HepG2 (cell line): ENCODE results near the gene TGM3. TPM values are rescaled to one million over a fixed set of nuclear protein-coding genes. Genes with fewer than 3 reads are reported as not detected.

Experiments
- ATAC-seq: fragments of 200-7000 bp; cut with Tn5 transposase; 3 replicates; pipeline ENCODE4 v1.9.1; 2020; ENCODE audit warnings: mild to moderate bottlenecking, moderate library complexity
- BruUV-seq: library from RNA; stranded (reverse); fragments of 400-500 nt; replicated peaks from 2 replicates; lab custom pipeline; 2021; lab: Mats Ljungman, UMichigan
- CTCF ChIA-PET: fragments of 300-600 bp; formaldehyde crosslinking; extraction: SDS; loops from one replicate; lab custom pipeline; 2021; ENCODE audit warnings: low total read pairs, inconsistent platforms, low intra/inter-chr PET ratio; lab: Yijun Ruan, JAX
- POLR2A ChIA-PET: fragments of 350-600 bp; sonication (Branson Sonifier 250); formaldehyde crosslinking; loops from one replicate; lab custom pipeline; 2020; ENCODE audit warnings: antibody characterized with exemption, inconsistent platforms; lab: Yijun Ruan, JAX
- DNase-seq: peaks from one replicate; pipeline ENCODE4 v3.0.0-alpha.2; 2015; ENCODE audit warnings: low spot score
- FAIRE-seq: peaks from 3 replicates; lab custom pipeline; 2011; peaks lifted over from hg19 to GRCh38; lab: Jason Lieb, UNC
- H2AFZ ChIP-seq: one replicate; pipeline ENCODE4 v1.6.1; 2011; ENCODE audit warnings: low read length, inconsistent platforms
- H3K27ac ChIP-seq: fragments of 300-600 bp; 3 replicates; pipeline ENCODE4 v1.8.0; 2011; ENCODE audit warnings: mixed run types, mild to moderate bottlenecking, mixed read lengths, low read length, inconsistent platforms; ENCODE audit not compliant: insufficient read depth; ENCODE audit errors: extremely low read length
- H3K27me3 ChIP-seq, 2 experiments: fragments of 200-600 bp in 1 of 2; 2 replicates in 1 of 2; 3 replicates in 1 of 2; pipeline versions ENCODE4 v1.6.0 to v1.8.0; 2011; ENCODE audit warnings: low read length in 2 of 2, mild to moderate bottlenecking in 2 of 2, moderate library complexity in 2 of 2, inconsistent platforms in 1 of 2; ENCODE audit not compliant: insufficient read depth in 2 of 2, control insufficient read depth in 1 of 2
- H3K36me3 ChIP-seq, 2 experiments: fragments of 200-600 bp in 1 of 2; replicated peaks in 1 of 2; 2 replicates in 1 of 2; 3 replicates in 1 of 2; pipeline versions ENCODE4 v1.5.1 to v1.8.0; 2011; ENCODE audit warnings: low read length in 2 of 2, inconsistent platforms in 1 of 2; ENCODE audit not compliant: insufficient read depth in 2 of 2, control insufficient read depth in 1 of 2
- H3K4me1 ChIP-seq: 2 replicates; pipeline ENCODE4 v1.5.1; 2012; ENCODE audit warnings: low read length, inconsistent platforms; ENCODE audit not compliant: insufficient read depth
- H3K4me2 ChIP-seq: 2 replicates; pipeline ENCODE4 v1.6.0; 2011; ENCODE audit warnings: low read depth, low read length, inconsistent platforms
- H3K4me3 ChIP-seq, 3 experiments: fragments of 200-600 bp in 1 of 3; sonication (generic), shearing (Covaris generic) in 1 of 3; replicated peaks in 1 of 3; 2 replicates each; pipeline ENCODE4 v1.5.1; 2011 to 2016; ENCODE audit warnings: low read length in 3 of 3, inconsistent platforms in 2 of 3, low read depth in 2 of 3, mild to moderate bottlenecking in 2 of 3, control low read depth in 1 of 3, mixed read lengths in 1 of 3; ENCODE audit not compliant: insufficient read depth in 1 of 3
- H3K79me2 ChIP-seq: one replicate; pipeline ENCODE4 v1.6.1; 2011; ENCODE audit warnings: low read length, inconsistent platforms; ENCODE audit not compliant: insufficient read depth
- H3K9ac ChIP-seq: 2 replicates; pipeline ENCODE4 v1.6.0; 2011; ENCODE audit warnings: mild to moderate bottlenecking, low read depth, low read length, inconsistent platforms; ENCODE audit not compliant: insufficient read depth
- H3K9me3 ChIP-seq: 2 replicates; pipeline ENCODE4 v1.5.1; 2012; ENCODE audit warnings: mild to moderate bottlenecking, low read length
- H4K20me1 ChIP-seq: 2 replicates; pipeline ENCODE4 v1.6.0; 2011; ENCODE audit warnings: inconsistent platforms, mild to moderate bottlenecking, low read length, moderate library complexity; ENCODE audit not compliant: insufficient read depth
- ARID2 ChIP-seq: sonication (generic); formaldehyde crosslinking; IDR thresholded peaks from 2 replicates; pipeline ENCODE4 v1.8.1; 2022; ENCODE audit warnings: mild to moderate bottlenecking, missing genetic modification reagents, borderline replicate concordance
- PAWR ChIP-seq: sonication (generic); formaldehyde crosslinking; IDR thresholded peaks from 2 replicates; pipeline ENCODE4 v1.4.0; 2020; ENCODE audit warnings: missing genetic modification reagents, mild to moderate bottlenecking, borderline replicate concordance
- PBX3 ChIP-seq: sonication (generic); formaldehyde crosslinking; IDR thresholded peaks from 2 replicates; pipeline ENCODE4 v1.8.1; 2023; ENCODE audit warnings: missing genetic modification reagents, inconsistent platforms, borderline replicate concordance
- POLR2AphosphoS5 ChIP-seq: IDR thresholded peaks from 2 replicates; pipeline ENCODE4 v1.6.1; 2012; ENCODE audit warnings: low read depth, low read length
- RNF2 ChIP-seq: fragments of 450-650 bp; conservative IDR thresholded peaks from 2 replicates; pipeline ENCODE4 v1.6.1; 2016; ENCODE audit warnings: low read depth
- ZFX ChIP-seq: sonication (generic); formaldehyde crosslinking; IDR thresholded peaks from 2 replicates; pipeline ENCODE4 v1.4.0; 2020; ENCODE audit warnings: mild to moderate bottlenecking, low read depth, missing genetic modification reagents, moderate library complexity
- WGBS: methylation state at CpG from one replicate; pipeline ENCODE4 v1.1.6; 2017; ENCODE audit warnings: low lambda C conversion rate; 5-methylcytosine and 5-hydroxymethylcytosine counted together
- in situ Hi-C: cut with HindIII; loops from 2 replicates; pipeline ENCODE4 v1.10.0; 2017; ENCODE audit warnings: low pct_unique_long_range_greater_than_20kb; ENCODE audit not compliant: extremely low pct_ligation_motif_present
- intact Hi-C: fragments of 100-400 bp; cut with micrococcal nuclease; formaldehyde crosslinking; loops from one replicate; pipeline ENCODE4 v1.10.0; 2022; ENCODE audit not compliant: unreplicated experiment
- polyA plus RNA-seq, 8 experiments: library from polyadenylated mRNA; depleted of rRNA in 3 of 8; stranded (reverse) in 7 of 8; unstranded in 1 of 8; fragments of >200 nt; fragmentation: Illumina TruSeq in 4 of 8; extraction: Trizol in 4 of 8; gene quantifications; 2 replicates each; pipeline versions ENCODE4 v1.2.1 to v1.2.3, GENCODE V29; 2011 to 2016; ENCODE audit warnings: low read depth in 4 of 8, missing spikeins in 1 of 8, mixed read lengths in 1 of 8; ENCODE audit not compliant: insufficient read depth in 1 of 8
- total RNA-seq, 5 experiments: library from RNA; depleted of rRNA; stranded (reverse); fragments of >200 nt; fragmentation: Illumina TruSeq; extraction: Trizol; gene quantifications; 2 replicates each; pipeline ENCODE4 v1.2.3, GENCODE V29; 2016; ENCODE audit warnings: low read depth in 1 of 5
- TF ChIP-seq, protein P1 (sequence below): sonication (generic); formaldehyde crosslinking; IDR thresholded peaks from 2 replicates; pipeline ENCODE4 v1.9.0; 2021; ENCODE audit warnings: missing genetic modification reagents, borderline replicate concordance

The TGM3 gene
- total and polyA plus RNA-seq, 2 of the 13 experiments (the other 11 are each of a cell fraction or from before 2014, with no cell fraction given): not detected

DNA sequence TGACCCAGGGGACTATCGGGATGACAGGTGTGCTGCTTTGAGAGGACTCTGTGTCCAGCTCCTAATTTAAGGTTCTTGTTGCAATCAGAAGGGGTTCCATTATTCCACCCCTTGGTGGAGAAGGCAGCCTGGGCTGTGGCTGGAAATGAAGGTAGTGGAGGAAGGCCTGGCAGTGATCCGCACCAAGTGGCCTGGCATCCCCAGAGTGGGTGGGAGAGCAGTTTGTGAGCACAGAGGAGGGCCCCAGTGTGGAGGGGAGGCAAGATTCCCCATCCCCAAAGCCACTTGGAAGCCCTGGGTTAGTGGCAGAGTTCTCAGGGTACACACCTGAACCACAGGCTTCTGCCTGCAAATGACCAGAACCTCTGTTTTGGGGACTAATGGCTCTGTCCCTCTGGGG lies 2.3 kb downstream of the TGM3 start:
- no peak overlapping the region for H3K27ac ChIP-seq
- WGBS: 76% methylated on average over 2 of the region's 2 CpGs
- H3K4me1 ChIP-seq: peaks cover 25% of the 10 kb centered on the region
- no peaks in the 10 kb centered on the region for H3K79me2 ChIP-seq
- POLR2A ChIA-PET: no interaction called here
- H3K9me3 ChIP-seq: no peaks in the 10 kb centered on the region
- ATAC-seq (no peak), FAIRE-seq (no peak), DNase-seq (no peak)
- peaks cover 1 to 21% of the 10 kb centered on the region in 2 experiments; a peak in 2 of 5 replicates for H3K27me3 ChIP-seq
- CTCF ChIA-PET: no interaction called here
- no peak for TF ChIP-seq RNF2
- TF ChIP-seq ZFX (CRISPR knock-in tag): no peak
- TF ChIP-seq PBX3 (CRISPR knock-in tag): no peak
- TF ChIP-seq, protein P1, sequence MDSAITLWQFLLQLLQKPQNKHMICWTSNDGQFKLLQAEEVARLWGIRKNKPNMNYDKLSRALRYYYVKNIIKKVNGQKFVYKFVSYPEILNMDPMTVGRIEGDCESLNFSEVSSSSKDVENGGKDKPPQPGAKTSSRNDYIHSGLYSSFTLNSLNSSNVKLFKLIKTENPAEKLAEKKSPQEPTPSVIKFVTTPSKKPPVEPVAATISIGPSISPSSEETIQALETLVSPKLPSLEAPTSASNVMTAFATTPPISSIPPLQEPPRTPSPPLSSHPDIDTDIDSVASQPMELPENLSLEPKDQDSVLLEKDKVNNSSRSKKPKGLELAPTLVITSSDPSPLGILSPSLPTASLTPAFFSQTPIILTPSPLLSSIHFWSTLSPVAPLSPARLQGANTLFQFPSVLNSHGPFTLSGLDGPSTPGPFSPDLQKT (CRISPR knock-in tag): no peak
- no peak for TF ChIP-seq POLR2AphosphoS5
- TF ChIP-seq PAWR (CRISPR knock-in tag): no peak
- TF ChIP-seq ARID2: no peak
- no peak overlapping the region for H3K4me3 ChIP-seq
- H2AFZ ChIP-seq: no peak overlapping the region
- no peak overlapping the region for H3K4me2 ChIP-seq
- no peaks in the 10 kb centered on the region for H4K20me1 ChIP-seq
- no peaks in the 10 kb centered on the region for H3K36me3 ChIP-seq
- no peak overlapping the region for H3K9ac ChIP-seq
- in situ Hi-C loops: no loop called here
- intact Hi-C loops: no loop called here
- no TSS peak for BruUV-seq
